Parathyroid adenoma (tissue), 2 donors: ENCODE data around the gene PRSS50.

Source experiments
- H2AFZ ChIP-seq: fragments of 300-600 bp; sonication (generic); one replicate; pipeline ENCODE4 v1.7.0; 2017; ENCODE audit warnings: antibody characterized with exemption, mild to moderate bottlenecking
- H3K27ac ChIP-seq: fragments of 300-600 bp; sonication (generic); one replicate; pipeline ENCODE4 v1.7.0; 2017
- H3K27me3 ChIP-seq: fragments of 300-600 bp; sonication (generic); one replicate; pipeline ENCODE4 v1.7.0; 2017; ENCODE audit warnings: low read length; ENCODE audit not compliant: control insufficient read depth, insufficient read depth
- H3K36me3 ChIP-seq: fragments of 300-600 bp; sonication (generic); one replicate; pipeline ENCODE4 v1.7.0; 2017; ENCODE audit warnings: low read length; ENCODE audit not compliant: control insufficient read depth, insufficient read depth
- H3K4me1 ChIP-seq: fragments of 300-600 bp; sonication (generic); one replicate; pipeline ENCODE4 v1.7.0; 2017; ENCODE audit warnings: control low read depth
- H3K4me2 ChIP-seq: fragments of 300-600 bp; sonication (generic); one replicate; pipeline ENCODE4 v1.7.0; 2017; ENCODE audit warnings: low read length
- H3K4me3 ChIP-seq: fragments of 300-600 bp; sonication (generic); one replicate; pipeline ENCODE4 v1.7.0; 2017; ENCODE audit warnings: low read depth, low read length
- H3K79me2 ChIP-seq: fragments of 300-600 bp; sonication (generic); one replicate; pipeline ENCODE4 v1.7.0; 2017; ENCODE audit warnings: control low read depth
- H3K9ac ChIP-seq: fragments of 300-600 bp; sonication (generic); one replicate; pipeline ENCODE4 v1.7.0; 2017; ENCODE audit warnings: mild to moderate bottlenecking
- H3K9me3 ChIP-seq: fragments of 300-600 bp; sonication (generic); one replicate; pipeline ENCODE4 v1.7.0; 2017; ENCODE audit warnings: low read length; ENCODE audit not compliant: control insufficient read depth
- TF ChIP-seq, protein P1 (sequence below): fragments of 300-600 bp; sonication (generic); IDR thresholded peaks from one replicate; pipeline ENCODE4 v1.7.0; 2017; ENCODE audit warnings: antibody characterized with exemption, mild to moderate bottlenecking
- donor health status: primary hyperparathyroidism.

Gene PRSS50

DNA sequence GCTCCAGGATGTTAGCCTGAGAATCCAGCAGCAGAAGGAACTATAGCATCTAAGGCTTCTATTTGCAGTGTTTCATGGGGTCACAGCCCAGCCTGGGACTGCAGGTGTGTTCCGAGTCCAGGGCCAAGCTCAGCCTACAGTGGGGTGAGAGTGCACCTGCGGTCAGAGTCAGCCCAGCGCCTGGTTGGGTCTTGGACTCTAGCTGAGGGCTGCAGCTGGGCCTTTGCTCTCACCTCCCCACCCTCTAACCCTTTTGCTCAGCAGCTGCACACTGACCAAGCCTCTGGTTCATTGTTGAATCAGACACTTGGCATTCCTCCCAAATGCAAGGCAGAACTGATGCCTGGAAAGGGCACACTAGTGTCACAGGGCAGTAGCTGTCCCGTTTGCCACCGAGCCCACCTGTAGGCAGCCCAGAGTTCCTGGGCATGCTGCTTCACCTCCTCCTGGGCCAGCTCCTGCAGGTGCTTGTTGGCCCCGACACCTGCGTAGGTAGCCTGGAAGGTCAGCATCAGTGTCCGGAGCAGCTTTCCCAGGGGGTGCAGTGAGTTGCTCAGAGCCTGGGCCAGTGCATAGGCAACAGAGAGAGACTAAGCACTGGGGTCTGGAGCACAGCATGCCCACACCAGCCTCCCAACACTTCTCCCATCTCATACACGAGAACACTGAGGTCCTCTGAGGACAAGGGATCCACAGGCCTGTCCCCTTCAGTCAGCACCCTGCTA lies 41.7 kb downstream of the PRSS50 start:
- Histone ChIP-seq H3K36me3 (no peaks in the 10 kb centered on the region), H3K27ac (no peak overlapping the region), H3K9me3 (no peaks in the 10 kb centered on the region), H3K4me3 (no peak overlapping the region), H3K4me2 (no peak overlapping the region), H3K9ac (no peak overlapping the region), H3K4me1 (no peaks in the 10 kb centered on the region), H2AFZ (no peak overlapping the region), H3K79me2 (no peaks in the 10 kb centered on the region), H3K27me3 (no peaks in the 10 kb centered on the region)
- TF ChIP-seq, protein P1, sequence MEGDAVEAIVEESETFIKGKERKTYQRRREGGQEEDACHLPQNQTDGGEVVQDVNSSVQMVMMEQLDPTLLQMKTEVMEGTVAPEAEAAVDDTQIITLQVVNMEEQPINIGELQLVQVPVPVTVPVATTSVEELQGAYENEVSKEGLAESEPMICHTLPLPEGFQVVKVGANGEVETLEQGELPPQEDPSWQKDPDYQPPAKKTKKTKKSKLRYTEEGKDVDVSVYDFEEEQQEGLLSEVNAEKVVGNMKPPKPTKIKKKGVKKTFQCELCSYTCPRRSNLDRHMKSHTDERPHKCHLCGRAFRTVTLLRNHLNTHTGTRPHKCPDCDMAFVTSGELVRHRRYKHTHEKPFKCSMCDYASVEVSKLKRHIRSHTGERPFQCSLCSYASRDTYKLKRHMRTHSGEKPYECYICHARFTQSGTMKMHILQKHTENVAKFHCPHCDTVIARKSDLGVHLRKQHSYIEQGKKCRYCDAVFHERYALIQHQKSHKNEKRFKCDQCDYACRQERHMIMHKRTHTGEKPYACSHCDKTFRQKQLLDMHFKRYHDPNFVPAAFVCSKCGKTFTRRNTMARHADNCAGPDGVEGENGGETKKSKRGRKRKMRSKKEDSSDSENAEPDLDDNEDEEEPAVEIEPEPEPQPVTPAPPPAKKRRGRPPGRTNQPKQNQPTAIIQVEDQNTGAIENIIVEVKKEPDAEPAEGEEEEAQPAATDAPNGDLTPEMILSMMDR = no peak

DNA sequence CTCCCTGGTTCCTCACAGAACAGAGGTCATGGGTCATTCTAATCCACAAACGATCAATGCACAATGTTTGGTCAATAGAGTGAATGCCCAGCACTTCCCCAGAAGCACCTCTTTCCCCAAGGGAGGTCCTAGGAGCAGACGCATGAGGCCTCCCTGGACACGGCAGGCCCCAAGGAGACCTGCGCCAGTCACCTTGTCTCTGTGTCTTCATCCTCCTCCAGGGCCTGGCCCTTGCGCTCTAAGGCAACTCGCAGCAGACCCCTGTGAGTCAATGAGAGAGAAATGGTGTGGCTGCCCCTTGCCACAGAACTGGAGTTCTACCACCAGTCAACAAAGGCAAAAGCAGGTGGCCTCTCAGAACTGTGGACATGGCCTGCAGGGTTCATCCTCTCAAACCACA lies 42.2 kb downstream of the PRSS50 start:
- Histone ChIP-seq H3K79me2 (no peaks in the 10 kb centered on the region), H3K4me3 (no peak overlapping the region), H3K4me1 (no peaks in the 10 kb centered on the region), H3K4me2 (no peak overlapping the region), H3K27me3 (no peaks in the 10 kb centered on the region), H3K36me3 (no peaks in the 10 kb centered on the region), H2AFZ (no peak overlapping the region), H3K27ac (no peak overlapping the region), H3K9ac (no peak overlapping the region), H3K9me3 (no peaks in the 10 kb centered on the region)
- TF ChIP-seq, protein P1 = no peak

DNA sequence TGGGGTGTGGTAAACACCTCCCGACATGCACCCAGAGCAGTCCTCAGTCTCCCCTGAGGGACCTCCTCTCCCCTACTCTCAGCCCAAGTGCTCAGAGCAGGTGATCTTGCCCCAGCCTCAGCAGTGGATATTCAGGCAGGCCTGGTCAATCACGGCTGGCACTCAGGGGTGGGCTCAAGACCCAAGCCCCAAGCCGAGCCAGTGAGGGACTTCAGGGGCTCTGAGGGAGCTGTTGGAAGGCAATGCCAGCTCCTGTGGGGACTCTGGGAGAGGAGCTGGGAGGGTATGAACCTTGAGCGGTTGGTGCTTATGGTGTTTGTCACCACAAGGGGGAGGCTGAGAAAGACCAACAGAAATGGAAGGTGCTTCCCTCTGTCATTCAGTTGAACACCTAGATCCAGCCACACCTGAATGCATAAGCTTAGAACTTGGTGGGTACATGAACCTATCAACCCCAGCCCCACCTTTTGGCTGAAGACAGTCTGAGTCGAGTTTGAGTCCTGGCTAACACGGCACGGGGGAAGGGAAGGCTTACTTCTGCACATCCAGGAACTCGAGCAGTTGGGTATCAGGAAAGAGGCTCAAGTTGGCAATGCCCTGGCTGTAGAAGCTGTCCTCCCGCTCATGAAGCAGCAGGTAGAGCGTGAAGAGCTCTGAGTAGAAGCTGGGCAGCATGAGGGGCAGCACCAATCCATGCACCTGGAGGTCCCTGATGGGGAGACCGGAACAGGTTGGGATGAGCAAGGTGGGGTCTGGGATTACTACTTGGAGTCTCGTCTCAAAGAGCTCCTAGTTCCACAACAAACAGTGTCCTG lies 43.4 kb downstream of the PRSS50 start:
- no peak overlapping the region for H2AFZ ChIP-seq

DNA sequence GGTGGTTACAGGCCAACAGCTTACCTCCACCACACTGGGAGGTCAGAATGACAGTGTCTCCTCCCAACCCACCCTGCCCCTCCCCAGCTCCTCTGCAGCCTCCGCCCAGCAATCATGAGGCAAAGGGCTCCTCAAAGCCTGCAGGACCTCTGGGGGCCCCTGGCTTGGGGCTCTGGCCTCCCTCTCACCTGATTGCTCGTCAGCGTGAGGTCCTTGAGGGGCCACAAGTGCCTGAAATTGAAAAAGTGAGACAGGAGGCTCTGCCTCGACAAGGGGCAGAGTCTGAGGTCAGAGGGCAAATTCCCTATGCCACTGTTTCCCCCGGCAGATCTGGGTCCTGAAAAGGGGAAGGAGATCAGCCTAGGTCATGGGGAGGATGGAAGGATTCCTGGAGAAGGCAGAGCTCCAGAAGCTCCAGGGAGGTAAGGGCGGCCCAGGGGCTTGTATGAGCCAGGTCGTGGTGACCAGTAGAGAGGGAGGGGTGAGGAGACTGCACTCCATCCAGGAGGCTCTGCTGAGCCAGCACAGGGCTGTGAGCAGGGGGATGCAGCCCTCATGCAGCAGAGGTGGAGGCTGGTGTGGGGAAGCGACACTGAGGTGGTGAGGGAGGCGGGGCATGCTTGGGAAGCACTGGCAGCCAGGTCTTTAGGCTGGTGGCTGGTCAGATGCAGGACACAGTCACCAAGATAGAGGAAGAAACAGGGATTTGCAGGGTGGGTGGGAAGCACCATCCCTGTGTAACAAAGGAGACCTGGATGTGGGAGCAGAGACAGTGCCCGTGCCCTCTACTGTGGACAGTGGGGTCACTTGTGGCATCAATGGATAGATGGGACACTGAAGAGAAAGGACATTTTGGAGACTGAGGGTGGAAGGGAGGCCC lies 44.3 kb downstream of the PRSS50 start:
- Histone ChIP-seq H3K27ac (no peak overlapping the region), H3K79me2 (no peaks in the 10 kb centered on the region), H2AFZ (no peak overlapping the region), H3K4me2 (no peak overlapping the region), H3K9ac (no peak overlapping the region), H3K9me3 (no peaks in the 10 kb centered on the region), H3K36me3 (no peaks in the 10 kb centered on the region), H3K27me3 (no peaks in the 10 kb centered on the region), H3K4me3 (no peak overlapping the region), H3K4me1 (no peaks in the 10 kb centered on the region)
- TF ChIP-seq, protein P1 = no peak

More for the DNA sequence above, 43.4 kb downstream of the PRSS50 start:
- Histone ChIP-seq H3K9me3 (no peaks in the 10 kb centered on the region), H3K27ac (no peak overlapping the region), H3K27me3 (no peaks in the 10 kb centered on the region), H3K79me2 (no peaks in the 10 kb centered on the region), H3K4me3 (no peak overlapping the region), H3K36me3 (no peaks in the 10 kb centered on the region), H3K4me2 (no peak overlapping the region), H3K4me1 (no peaks in the 10 kb centered on the region), H3K9ac (no peak overlapping the region)
- TF ChIP-seq, protein P1 = no peak
